Activated T-cell treated with anti-CD3 and anti-CD28 coated beads, Interleukin-2, amount 50 U/mL, for 72 hours (primary cell): ENCODE data around the gene NPY4R2. TPM values are rescaled to one million over a fixed set of nuclear protein-coding genes. Genes with fewer than 3 reads are reported as not detected.
"Not testable (repeated sequence)": the region's sequence is repeated elsewhere in the genome, so short reads cannot be mapped to it uniquely, and the experiment has no call there.

Source experiments
- ATAC-seq, 2 donors: fragments of 150-1000 bp; cut with Tn5 transposase; replicated peaks in 1 of 2; 2 replicates each; pipeline ENCODE4 v1.10.0; 2021; ENCODE audit warnings: moderate library complexity in 2 of 2, mild to moderate bottlenecking in 1 of 2
- DNase-seq, 2 donors: peaks; one replicate each; pipeline ENCODE4 v3.0.0; 2021 to 2022; ENCODE audit warnings: mixed read lengths in 1 of 2
- H3K27ac Mint-ChIP-seq: one replicate; pipeline ENCODE4 v1.8.0; 2022; ENCODE audit warnings: mild to moderate bottlenecking, moderate library complexity, mixed read lengths
- H3K27me3 Mint-ChIP-seq: one replicate; pipeline ENCODE4 v1.8.0; 2022; ENCODE audit warnings: low read depth, mixed read lengths
- H3K36me3 Mint-ChIP-seq, 2 donors: one replicate each; pipeline ENCODE4 v1.8.0; 2022; ENCODE audit warnings: mixed read lengths in 2 of 2, mild to moderate bottlenecking in 1 of 2; ENCODE audit not compliant: insufficient read depth in 2 of 2
- H3K4me1 Mint-ChIP-seq: one replicate; pipeline ENCODE4 v1.8.0; 2022; ENCODE audit warnings: low read depth, mixed read lengths
- H3K4me3 Mint-ChIP-seq, 2 donors: one replicate each; pipeline ENCODE4 v1.8.0; 2022; ENCODE audit warnings: mild to moderate bottlenecking in 2 of 2, mixed read lengths in 2 of 2, moderate library complexity in 2 of 2
- H3K9me3 Mint-ChIP-seq, 2 donors: one replicate each; pipeline ENCODE4 v1.8.0; 2022; ENCODE audit warnings: mixed read lengths in 2 of 2
- total RNA-seq, 2 donors: library from RNA; stranded (reverse); gene quantifications; one replicate each; pipeline ENCODE4 v1.2.3, GENCODE V29; 2022

The NPY4R2 gene
- total RNA-seq, result not detected

DNA sequence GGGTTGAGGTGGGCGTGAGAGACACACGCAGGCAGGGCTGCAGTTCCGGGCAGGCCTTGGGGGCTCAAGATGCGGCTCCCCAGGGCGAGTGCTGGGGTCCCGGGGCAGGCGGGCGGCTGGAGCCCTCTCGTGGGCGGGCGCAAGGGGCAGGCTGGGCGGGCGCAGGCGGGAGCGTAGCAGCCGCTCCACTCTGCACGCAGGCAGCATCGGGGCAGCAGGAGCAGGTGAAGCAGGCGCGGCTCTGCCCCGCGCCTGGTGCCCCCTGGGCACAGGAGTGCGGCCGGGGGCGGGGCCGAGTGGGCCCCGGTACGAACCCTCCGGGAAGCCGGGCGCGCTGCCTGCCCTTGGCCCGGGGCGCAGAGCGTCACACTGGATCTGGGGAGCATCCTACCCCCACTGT is at the start of gene NPY4R2:
Gene NPY4R2 (plus strand): TSS at position 188 of the 400 bp plus-strand sequence. CDS start 3,326 bp downstream, outside the sequence.
- DNase-seq, H3K27me3 Mint-ChIP-seq, ATAC-seq, H3K9me3 Mint-ChIP-seq, H3K36me3 Mint-ChIP-seq, H3K4me1 Mint-ChIP-seq, H3K27ac Mint-ChIP-seq, H3K4me3 Mint-ChIP-seq: not testable (repeated sequence)

DNA sequence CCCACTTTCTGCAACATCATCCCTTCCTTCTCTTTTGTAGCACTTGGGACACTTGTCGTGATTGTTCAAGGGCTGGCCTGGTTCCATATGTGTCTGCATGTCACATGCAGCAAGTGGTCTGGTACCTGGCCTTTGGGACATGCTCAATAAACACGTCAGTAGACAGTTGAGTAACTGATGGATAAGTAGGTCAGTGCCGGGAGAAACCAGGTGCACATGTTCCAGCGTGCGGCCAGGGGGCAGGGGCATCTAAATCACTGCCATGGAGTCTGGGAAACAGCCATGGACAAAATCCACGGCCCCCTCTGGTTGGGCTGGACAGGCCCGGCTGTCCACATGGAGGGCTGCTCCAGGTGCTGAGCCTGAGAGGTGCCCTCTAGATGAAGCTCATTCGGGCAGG is 47.6 kb upstream of the NPY4R2 start:
- not testable (repeated sequence) for H3K4me1 Mint-ChIP-seq, H3K27ac Mint-ChIP-seq, H3K27me3 Mint-ChIP-seq, H3K9me3 Mint-ChIP-seq, DNase-seq, ATAC-seq, H3K36me3 Mint-ChIP-seq, H3K4me3 Mint-ChIP-seq

DNA sequence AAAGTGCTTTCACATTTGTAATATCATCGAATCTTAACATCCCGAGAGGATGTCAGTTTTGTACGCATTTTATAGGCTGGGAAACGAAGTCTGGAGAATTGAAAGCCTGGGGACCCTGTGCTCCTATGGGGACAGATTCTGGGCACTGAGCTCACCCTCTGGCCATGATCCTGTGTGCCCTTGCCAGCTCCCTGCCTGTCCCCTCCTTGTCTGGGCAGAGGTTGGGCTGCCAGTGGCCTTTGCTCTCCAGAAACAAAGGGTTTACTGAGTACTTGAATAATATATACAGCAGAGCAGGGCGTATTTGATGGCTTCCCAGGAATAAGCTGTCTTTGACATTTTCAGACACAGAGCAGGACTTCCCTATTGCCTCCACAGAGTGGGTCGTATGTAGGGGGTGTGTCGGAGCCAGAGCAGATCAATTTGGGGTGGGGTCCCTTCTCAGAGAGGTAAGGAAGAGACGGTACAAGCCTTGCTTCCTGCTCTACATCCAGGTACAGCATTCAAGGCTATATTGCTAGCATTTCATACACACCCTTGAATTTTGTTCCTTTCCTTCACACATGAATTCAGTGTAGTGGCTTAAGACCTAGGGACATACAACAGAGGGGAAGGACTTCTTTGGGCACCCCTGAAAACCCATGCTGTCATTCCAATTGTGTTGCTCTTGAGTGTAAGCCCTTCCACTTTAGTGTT is 46.8 kb upstream of the NPY4R2 start:
- DNase-seq, H3K4me1 Mint-ChIP-seq, H3K27me3 Mint-ChIP-seq, H3K27ac Mint-ChIP-seq, H3K9me3 Mint-ChIP-seq, ATAC-seq, H3K4me3 Mint-ChIP-seq, H3K36me3 Mint-ChIP-seq: not testable (repeated sequence)

GRCh38 chr10:47872236-47872635 is 46.2 kb upstream of the NPY4R2 start:
- H3K4me3 Mint-ChIP-seq, DNase-seq, H3K27me3 Mint-ChIP-seq, ATAC-seq, H3K36me3 Mint-ChIP-seq, H3K4me1 Mint-ChIP-seq, H3K27ac Mint-ChIP-seq, H3K9me3 Mint-ChIP-seq: not testable (repeated sequence)

DNA sequence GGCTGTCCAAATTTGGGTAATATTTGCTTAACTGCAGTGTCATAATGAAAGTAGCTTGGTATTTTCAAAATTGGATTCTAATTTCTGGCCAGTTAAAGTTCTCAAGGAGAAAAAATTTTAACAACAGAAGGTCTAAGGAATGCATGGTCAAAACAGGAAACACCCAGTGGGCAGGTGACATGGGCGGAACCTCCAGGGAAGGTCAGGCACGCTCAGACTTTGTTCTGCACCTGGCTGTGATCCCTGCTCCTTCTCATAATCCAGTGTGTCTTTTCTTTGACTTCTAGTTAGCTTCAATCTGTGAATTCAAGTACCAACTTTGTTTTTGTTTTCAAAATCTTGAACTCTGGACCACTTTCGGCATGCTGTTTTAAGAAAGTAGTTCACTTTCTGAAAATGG is 34.2 kb upstream of the NPY4R2 start:
- H3K36me3 Mint-ChIP-seq, H3K4me1 Mint-ChIP-seq, H3K9me3 Mint-ChIP-seq, H3K27ac Mint-ChIP-seq, H3K4me3 Mint-ChIP-seq, ATAC-seq, H3K27me3 Mint-ChIP-seq, DNase-seq: not testable (repeated sequence)

DNA sequence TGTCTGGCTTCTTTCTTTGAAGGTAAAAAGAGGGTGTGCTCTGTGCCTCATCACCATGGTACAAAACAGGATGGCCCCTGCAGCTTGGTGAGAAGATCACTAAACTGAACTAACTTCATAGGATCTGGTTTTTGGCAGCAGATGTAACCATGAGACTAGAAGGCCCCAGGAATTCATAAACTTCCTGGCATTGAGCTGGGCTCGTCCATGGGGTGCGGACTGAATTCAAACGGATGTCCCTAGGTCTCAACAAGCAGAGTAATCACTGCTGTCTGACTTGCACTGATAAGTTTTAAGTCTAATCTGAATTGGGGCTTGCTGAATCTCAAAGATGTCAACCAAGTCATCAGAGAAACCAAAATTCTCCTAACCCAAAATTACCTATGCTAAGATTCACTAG is 33.5 kb upstream of the NPY4R2 start:
- not testable (repeated sequence) for H3K4me1 Mint-ChIP-seq, H3K4me3 Mint-ChIP-seq, DNase-seq, H3K36me3 Mint-ChIP-seq, ATAC-seq, H3K9me3 Mint-ChIP-seq, H3K27me3 Mint-ChIP-seq, H3K27ac Mint-ChIP-seq

DNA sequence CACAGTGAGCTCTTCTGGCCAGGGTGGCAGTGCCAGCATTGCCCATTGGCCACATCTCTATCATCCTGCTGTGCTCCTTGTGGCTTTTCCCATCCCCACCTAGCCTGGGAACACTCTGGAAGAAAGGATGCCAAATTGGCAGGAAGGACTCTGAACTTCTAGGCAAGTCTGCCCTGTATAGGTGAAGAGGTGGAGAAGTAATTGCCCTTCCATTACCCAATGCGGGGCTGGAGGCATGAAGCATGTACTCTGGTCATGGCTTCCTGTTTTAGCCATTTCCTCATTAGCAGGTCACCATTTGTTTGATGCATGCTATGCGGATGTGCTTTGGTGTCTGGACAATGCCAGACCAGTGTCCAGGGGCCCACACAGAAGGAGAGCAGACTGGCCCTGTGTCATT is 32.1 kb upstream of the NPY4R2 start:
- not testable (repeated sequence) for H3K4me1 Mint-ChIP-seq, H3K27me3 Mint-ChIP-seq, H3K4me3 Mint-ChIP-seq, H3K36me3 Mint-ChIP-seq, H3K9me3 Mint-ChIP-seq, ATAC-seq, H3K27ac Mint-ChIP-seq, DNase-seq

GRCh38 chr10:47886827-47887226 is 31.6 kb upstream of the NPY4R2 start:
- not testable (repeated sequence) for H3K4me1 Mint-ChIP-seq, H3K4me3 Mint-ChIP-seq, H3K27ac Mint-ChIP-seq, DNase-seq, H3K27me3 Mint-ChIP-seq, ATAC-seq, H3K9me3 Mint-ChIP-seq, H3K36me3 Mint-ChIP-seq

- not testable (repeated sequence) for DNase-seq, H3K27me3 Mint-ChIP-seq, ATAC-seq, H3K4me1 Mint-ChIP-seq, H3K27ac Mint-ChIP-seq, H3K9me3 Mint-ChIP-seq, H3K36me3 Mint-ChIP-seq, H3K4me3 Mint-ChIP-seq
Measured at GRCh38 chr10:47890737-47891136, 27.7 kb upstream of the NPY4R2 start.

DNA sequence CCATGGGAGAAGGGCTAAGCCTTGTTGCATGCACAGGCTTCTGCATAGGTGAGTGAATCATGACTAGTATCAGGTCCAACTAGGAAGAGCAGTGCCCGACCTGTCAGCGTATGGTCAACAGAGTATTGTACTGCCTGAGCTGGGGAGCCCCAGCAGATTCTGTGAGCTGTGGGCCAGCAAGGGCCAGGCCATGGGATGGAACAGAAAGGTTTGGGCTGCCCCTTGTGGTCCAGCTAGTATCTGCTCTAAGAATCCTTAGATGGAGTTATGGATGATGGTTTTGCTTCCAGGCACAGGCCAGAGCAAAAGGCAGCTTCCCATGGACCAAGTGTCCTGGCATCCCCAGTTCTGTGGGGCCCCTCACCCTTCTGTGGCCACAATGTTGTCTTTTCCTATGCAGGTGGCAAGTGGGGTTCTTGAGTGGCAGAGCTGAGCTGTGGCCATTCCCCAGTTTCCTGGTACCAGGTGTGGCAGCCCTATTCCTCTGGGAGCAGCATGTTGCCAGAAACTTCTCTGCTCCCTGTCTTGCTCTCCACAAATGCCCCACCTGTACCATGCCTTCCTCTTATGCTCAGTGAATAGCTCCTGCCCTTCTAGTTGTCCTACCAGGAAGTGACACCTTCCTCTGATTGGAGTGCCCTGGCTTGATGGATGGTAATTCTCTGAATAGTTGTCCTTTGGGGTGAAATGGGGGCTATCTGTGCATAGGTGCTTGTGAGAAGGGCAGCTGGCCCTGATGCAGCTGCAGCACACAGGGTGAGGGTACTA is 25.8 kb upstream of the NPY4R2 start:
- not testable (repeated sequence) for H3K27me3 Mint-ChIP-seq, ATAC-seq, H3K9me3 Mint-ChIP-seq, H3K36me3 Mint-ChIP-seq, H3K27ac Mint-ChIP-seq, H3K4me3 Mint-ChIP-seq, DNase-seq, H3K4me1 Mint-ChIP-seq

- not testable (repeated sequence) for H3K27me3 Mint-ChIP-seq, H3K36me3 Mint-ChIP-seq, H3K27ac Mint-ChIP-seq, H3K4me1 Mint-ChIP-seq, H3K4me3 Mint-ChIP-seq, DNase-seq, H3K9me3 Mint-ChIP-seq
- ATAC-seq, result peak in 1 of 2 donors; percentile 18
Measured at GRCh38 chr10:47894571-47894970, 23.9 kb upstream of the NPY4R2 start.

- not testable (repeated sequence) for DNase-seq, H3K4me3 Mint-ChIP-seq, H3K4me1 Mint-ChIP-seq, ATAC-seq, H3K36me3 Mint-ChIP-seq, H3K27me3 Mint-ChIP-seq, H3K27ac Mint-ChIP-seq, H3K9me3 Mint-ChIP-seq
Measured at GRCh38 chr10:47897813-47898212, 20.6 kb upstream of the NPY4R2 start.

- H3K4me1 Mint-ChIP-seq, H3K27me3 Mint-ChIP-seq, DNase-seq, H3K36me3 Mint-ChIP-seq, H3K9me3 Mint-ChIP-seq, ATAC-seq, H3K4me3 Mint-ChIP-seq, H3K27ac Mint-ChIP-seq: not testable (repeated sequence)
Measured at GRCh38 chr10:47909333-47909732, 9.1 kb upstream of the NPY4R2 start.

DNA sequence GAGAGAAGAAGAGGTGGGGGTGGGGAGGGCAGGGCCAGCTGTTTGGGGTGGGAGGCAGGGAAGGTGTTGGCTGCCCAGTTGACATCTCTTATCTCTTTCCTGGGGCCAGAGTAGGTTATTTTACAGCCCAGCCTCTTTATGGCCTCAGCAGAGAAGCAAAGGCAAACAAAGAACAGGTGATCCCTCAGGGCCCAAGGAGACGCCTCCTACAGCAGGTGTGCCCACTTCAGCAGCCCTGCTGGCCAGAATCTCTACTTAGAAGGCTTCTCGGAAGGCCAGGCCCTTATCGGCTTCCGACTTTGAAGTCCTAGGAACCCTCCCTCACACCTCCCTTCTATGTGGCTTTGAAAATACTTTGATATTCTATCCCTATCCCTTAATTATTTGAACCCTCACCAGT is 8.0 kb upstream of the NPY4R2 start:
- H3K27ac Mint-ChIP-seq, ATAC-seq, DNase-seq, H3K36me3 Mint-ChIP-seq, H3K9me3 Mint-ChIP-seq, H3K4me1 Mint-ChIP-seq, H3K4me3 Mint-ChIP-seq, H3K27me3 Mint-ChIP-seq: not testable (repeated sequence)
